MM.1S (cell line): ENCODE data around the gene SUSD3.

ENCODE experiments used
- EZH2 ChIP-seq: fragments of 300-600 bp; sonication (generic); optimal IDR thresholded peaks from 2 replicates; pipeline ENCODE3; 2017; ENCODE audit warnings: low read depth, mild to moderate bottlenecking, antibody characterized with exemption, low read length, mixed read lengths
- TF ChIP-seq, protein P1 (sequence below): fragments of 300-600 bp; sonication (generic); IDR thresholded peaks from 2 replicates; pipeline ENCODE4 v1.5.1; 2016; ENCODE audit warnings: antibody characterized with exemption, low read length, mixed read lengths

DNA sequence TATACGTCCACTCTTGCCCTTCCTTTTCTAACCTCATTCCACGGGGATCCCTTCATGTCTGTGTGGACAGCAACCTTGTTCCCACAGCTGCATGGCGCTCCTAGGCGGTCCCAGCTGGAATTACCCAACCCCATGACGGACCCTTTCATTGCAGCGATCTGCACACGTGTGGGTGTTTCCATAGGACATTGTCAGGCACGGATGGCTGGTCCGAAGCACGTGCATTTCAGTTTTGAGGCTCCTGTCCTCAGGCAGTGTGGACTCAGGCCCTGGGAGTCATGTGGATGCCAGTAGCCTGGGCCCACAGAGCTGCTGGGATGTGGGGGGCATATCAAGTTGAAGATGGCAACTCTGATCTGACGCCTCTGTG lies 52.5 kb downstream of the SUSD3 start:
- TF ChIP-seq, protein P1, sequence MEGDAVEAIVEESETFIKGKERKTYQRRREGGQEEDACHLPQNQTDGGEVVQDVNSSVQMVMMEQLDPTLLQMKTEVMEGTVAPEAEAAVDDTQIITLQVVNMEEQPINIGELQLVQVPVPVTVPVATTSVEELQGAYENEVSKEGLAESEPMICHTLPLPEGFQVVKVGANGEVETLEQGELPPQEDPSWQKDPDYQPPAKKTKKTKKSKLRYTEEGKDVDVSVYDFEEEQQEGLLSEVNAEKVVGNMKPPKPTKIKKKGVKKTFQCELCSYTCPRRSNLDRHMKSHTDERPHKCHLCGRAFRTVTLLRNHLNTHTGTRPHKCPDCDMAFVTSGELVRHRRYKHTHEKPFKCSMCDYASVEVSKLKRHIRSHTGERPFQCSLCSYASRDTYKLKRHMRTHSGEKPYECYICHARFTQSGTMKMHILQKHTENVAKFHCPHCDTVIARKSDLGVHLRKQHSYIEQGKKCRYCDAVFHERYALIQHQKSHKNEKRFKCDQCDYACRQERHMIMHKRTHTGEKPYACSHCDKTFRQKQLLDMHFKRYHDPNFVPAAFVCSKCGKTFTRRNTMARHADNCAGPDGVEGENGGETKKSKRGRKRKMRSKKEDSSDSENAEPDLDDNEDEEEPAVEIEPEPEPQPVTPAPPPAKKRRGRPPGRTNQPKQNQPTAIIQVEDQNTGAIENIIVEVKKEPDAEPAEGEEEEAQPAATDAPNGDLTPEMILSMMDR: no peak
- TF ChIP-seq EZH2: no peak
